GM12864 (cell line): ENCODE results near the gene INHA.

Experiments
- DNase-seq: peaks from one replicate; pipeline ENCODE4 v3.0.0-alpha.2; 2011; ENCODE audit warnings: low read depth
- H3K4me3 ChIP-seq: 2 replicates; pipeline ENCODE4 v1.5.1; 2011; ENCODE audit warnings: mild to moderate bottlenecking, low read depth, low read length, control low read depth
- CTCF ChIP-seq: IDR thresholded peaks from 2 replicates; pipeline ENCODE4 v1.5.1; 2011; ENCODE audit warnings: low read depth, mild to moderate bottlenecking, moderate library complexity, low read length, control low read depth, inconsistent platforms; ENCODE audit errors: missing control alignments

INHA gene

GRCh38 chr2:219553463-219553963 lies 18.6 kb upstream of the INHA start:
- no peak for TF ChIP-seq CTCF
- no peak for DNase-seq

GRCh38 chr2:219554350-219554749 lies 17.8 kb upstream of the INHA start:
- no peak overlapping the region for H3K4me3 ChIP-seq
- no peak for TF ChIP-seq CTCF
- DNase-seq = no peak

More at GRCh38 chr2:219553463-219553963, 18.6 kb upstream of the INHA start:
- H3K4me3 ChIP-seq = no peak overlapping the region

- DNase-seq = no peak
- TF ChIP-seq CTCF = no peak
- H3K4me3 ChIP-seq = no peak overlapping the region
Observed at GRCh38 chr2:219555956-219556355, 16.2 kb upstream of the INHA start.

GRCh38 chr2:219556413-219556812 lies 15.7 kb upstream of the INHA start:
- DNase-seq = no peak
- no peak overlapping the region for H3K4me3 ChIP-seq
- TF ChIP-seq CTCF = no peak

- no peak overlapping the region for H3K4me3 ChIP-seq
- TF ChIP-seq CTCF = no peak
- no peak for DNase-seq
Observed at GRCh38 chr2:219557320-219557719, 14.8 kb upstream of the INHA start.

- H3K4me3 ChIP-seq = no peak overlapping the region
- DNase-seq = no peak
- no peak for TF ChIP-seq CTCF
Observed at GRCh38 chr2:219557791-219558785, 14.0 kb upstream of the INHA start.
